GM18511 (cell line): ENCODE data around the gene MT1HL1.
"Not testable (repeated sequence)": the region's sequence is repeated elsewhere in the genome, so short reads cannot be mapped to it uniquely, and the experiment has no call there.

Experiments
- ATAC-seq: cut with Tn5 transposase; IDR thresholded peaks from one replicate; pipeline ENCODE4 v1.9.1; 2021; ENCODE audit warnings: mild to moderate bottlenecking, moderate library complexity; ENCODE audit not compliant: unreplicated experiment

MT1HL1 gene

DNA sequence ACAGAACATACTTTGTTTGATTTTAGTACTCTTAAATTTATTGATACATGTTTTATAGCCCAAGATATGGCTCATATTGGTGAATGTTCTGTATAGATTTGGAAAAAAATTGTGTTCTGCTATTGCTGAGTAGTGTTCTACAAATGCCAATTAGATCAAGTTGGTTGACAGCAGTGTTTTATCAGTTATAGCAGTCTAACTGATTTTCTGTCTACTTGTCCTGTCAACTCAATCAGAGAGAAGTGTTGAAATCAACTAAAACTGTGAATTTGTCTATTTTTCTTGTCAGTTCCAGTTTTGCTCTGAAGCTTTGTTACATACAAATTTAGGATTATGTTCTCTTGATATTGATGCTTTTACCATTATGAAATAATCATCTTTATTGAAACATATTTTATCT, 14.7 kb upstream of the MT1HL1 start:
- ATAC-seq, result no peak

DNA sequence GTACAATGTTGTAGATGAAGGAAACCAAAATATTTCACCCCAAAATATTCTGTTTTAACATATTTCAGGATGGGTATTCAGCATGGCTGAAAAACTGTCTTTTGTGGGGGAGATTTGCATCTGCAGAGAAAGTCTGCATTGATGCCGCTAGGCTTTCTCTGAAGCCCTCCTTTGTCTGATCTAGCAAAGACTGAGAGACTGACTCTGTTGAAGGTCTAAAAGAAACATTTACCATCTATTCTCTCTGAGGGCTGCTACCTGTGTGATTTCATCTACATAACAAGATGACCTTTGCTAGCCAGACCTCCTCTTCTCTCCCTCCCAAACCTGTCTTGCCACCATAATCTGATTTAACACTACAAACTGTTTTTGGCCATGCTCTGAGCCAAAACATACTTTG, 12.4 kb upstream of the MT1HL1 start:
- ATAC-seq, result no peak

- ATAC-seq, result no peak
Measured at GRCh38 chr1:237013608-237014007, 9.4 kb upstream of the MT1HL1 start.

DNA sequence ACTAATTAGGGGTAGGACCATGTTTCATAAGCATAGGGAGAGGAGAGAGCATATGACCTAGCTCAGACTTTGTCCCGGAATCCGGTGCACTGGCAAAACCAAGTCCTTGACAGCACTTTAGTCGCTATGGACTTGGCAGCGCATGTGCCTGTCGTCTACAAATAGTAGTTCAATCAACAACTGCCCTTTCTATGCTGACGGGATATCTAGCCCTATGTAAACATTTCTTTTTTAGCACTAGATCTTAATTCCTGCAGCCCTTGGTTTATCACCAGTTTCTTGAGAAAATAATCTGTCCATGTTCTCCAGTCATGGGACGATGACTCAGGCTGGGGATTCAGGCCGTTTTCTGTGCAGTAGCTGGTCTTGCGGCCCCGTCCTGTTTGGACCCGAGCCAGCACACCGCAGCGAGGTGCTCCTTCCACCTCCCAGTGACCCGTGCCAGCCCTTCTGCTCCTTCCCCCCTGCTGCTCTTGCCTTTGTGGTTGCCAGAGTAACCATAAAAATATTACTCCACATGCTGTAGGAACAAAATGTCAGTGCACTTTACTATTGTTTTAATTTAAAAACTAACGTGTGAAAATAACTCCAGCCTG, 8.6 kb upstream of the MT1HL1 start:
- no peak for ATAC-seq

GRCh38 chr1:237012361-237012760, 8.1 kb upstream of the MT1HL1 start:
- no peak for ATAC-seq

DNA sequence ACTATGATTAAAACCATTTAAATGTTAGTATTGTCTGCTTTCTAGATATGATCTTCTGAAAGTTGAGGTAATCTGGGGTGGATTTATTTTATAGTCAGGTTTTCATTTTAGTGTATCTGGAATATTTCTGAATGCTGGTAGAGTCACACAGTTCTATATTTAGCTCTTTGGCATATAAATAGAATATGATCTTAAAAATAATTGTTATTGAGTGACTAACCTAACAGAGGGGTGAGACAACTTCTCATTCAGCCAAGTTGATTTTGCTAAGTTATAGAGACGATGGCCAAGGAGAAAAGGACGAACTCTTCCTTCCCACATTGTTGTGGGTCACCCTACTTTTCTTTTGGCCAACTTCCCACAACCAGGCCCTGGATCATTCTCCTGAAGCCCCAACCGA, 7.2 kb upstream of the MT1HL1 start:
- ATAC-seq, result no peak

- no peak for ATAC-seq
Measured at GRCh38 chr1:237009611-237010010, 5.4 kb upstream of the MT1HL1 start.

DNA sequence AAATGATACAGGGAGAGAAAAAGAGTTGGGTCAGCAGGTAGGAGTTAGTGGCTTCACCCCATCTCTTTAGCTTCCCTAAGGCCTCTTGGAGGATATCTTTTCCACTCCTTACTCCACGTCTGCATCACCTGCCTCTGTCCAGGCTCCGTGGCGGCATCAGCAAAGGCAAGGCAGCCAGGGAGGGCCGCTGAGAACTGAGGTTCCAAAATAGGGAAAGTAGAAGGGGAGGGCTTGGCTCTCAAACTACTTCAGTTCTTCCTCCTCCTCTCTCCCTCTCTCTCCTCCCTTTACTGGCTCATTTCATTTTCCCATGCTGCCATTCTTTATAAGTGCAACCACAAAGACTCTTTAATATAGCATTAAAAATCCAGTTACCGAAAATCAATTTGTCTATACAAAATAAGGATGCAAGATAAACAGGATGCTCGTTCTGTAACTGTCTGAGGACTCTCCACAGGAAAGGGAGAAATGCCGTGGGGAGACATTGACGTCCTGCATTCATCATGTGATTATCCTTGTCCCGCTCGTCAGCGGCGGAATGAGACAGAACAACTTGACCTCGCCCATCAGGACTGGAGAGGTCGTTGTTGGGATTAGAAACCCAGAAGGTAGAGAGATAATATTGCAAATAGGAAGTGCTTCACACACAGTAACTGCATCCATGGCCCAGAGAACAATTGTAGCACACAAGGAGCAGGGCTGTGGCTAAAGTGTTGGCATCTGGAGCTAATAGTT, 3.1 kb upstream of the MT1HL1 start:
- no peak for ATAC-seq

GRCh38 chr1:237005674-237006073, 1.4 kb upstream of the MT1HL1 start:
- ATAC-seq, result no peak

DNA sequence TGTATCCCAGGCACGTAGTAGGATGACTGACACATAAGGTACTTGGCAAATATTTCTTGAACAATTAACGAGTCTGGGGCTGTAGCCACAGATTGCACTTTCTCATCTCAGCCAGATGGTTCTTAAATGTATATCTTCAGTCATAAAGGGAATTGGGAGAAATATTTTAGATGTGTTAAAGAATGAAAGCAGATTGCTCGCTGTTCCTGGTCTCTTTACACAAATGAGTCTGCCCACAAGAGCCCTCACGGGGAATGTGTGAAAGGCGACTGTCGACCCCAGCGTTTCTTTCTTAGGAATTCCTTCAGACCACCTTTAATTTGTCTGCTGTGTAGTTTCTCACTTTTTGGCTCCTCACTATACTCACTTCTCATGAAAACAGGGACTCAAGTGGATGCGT, 725 bp downstream of the MT1HL1 start:
- ATAC-seq, result no peak

DNA sequence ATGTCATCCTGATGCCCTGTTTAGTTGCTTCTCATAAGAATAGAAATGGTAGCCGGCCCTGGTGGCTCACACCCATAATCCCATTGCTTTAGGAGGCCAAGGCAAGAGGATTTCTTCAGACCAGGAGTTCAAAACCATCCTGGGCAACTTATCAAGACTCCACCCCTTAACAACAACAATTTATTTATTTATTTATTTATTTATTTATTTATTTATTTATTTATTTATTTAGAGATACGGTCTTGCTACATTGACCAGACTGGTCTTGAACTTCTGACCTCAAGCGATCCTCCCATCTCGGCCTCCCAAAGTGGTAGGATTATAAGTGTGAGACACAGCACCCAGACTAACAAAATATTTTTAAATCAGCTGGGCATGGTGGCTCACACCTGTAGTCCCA, 4.0 kb downstream of the MT1HL1 start:
- no peak for ATAC-seq

- ATAC-seq, result no peak
Measured at GRCh38 chr1:236998546-236998945, 5.7 kb downstream of the MT1HL1 start.

- no peak for ATAC-seq
Measured at GRCh38 chr1:236997882-236998281, 6.4 kb downstream of the MT1HL1 start.

DNA sequence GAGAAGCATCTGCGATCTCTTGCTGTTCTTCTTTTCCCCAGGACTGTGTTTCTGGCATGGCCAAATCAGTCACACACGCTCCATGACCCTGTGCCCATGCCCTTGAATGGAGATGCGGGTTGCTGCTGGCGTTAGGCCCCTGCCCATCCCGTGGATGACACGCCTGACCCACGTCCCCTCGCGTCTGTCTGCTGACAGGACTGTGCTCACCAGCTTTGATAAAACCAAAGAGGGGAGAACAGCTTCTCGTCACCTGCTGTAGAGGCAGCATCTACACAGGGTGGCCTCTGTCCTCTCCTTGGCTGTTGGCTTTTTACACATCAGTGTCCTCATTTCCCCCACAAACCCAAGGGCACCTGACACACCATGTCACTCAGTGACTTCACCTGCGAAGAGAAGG, 6.9 kb downstream of the MT1HL1 start:
- no peak for ATAC-seq

DNA sequence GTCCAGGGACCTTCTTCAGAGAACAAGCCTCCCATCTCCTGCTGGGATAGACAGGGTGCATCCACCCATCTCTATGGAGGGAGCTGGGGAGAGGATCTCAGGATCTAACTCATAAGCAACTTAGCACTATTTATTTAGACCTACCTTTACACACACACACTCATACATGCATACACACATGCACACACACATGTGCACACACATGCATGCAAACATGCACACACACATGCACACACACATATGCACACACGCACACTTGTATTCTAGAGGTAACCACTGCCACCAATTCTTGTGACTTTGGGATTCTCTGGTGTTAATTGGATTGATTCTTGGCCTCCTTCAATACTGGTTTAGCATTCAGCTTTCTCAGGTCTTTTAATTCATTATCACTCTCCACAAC, 9.8 kb downstream of the MT1HL1 start:
- no peak for ATAC-seq

DNA sequence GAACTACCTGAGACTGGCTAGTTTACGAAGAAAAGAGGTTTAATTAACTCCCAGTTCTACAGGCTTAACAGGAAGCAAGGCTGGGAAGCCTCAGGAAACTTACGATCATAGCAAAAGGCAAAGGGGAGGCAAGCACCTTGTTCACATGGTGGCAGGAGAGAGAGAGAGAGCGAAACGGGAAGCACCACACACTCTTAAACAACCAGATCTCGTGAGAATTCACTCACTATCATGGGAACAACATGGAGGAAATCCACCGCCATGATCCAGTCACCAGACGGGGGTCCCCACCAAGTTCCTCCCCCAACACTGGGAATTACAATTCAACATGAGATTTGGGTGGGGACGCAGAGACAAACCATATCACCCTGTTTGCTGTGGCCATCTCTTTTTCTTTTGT, 11.8 kb downstream of the MT1HL1 start:
- no peak for ATAC-seq

DNA sequence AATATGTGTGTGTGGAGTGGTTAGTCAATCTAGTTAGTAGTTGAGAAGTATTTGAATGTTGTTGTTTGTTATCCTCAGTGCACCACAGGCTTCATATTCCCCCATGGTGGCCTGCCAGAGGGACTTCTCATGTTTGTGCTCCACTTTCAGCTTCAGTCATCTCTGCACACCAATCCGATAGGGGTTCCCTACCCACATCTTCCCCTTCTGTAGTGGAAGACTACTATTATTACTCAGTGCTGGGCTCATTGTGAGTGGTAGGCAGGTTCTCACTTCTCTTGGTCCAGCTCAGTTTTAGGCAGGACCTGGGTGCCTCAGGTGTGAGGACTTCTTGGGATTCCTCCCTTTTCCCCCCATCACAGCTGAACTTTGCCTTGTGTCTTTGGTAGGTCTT, 14.2 kb downstream of the MT1HL1 start:
- no peak for ATAC-seq

DNA sequence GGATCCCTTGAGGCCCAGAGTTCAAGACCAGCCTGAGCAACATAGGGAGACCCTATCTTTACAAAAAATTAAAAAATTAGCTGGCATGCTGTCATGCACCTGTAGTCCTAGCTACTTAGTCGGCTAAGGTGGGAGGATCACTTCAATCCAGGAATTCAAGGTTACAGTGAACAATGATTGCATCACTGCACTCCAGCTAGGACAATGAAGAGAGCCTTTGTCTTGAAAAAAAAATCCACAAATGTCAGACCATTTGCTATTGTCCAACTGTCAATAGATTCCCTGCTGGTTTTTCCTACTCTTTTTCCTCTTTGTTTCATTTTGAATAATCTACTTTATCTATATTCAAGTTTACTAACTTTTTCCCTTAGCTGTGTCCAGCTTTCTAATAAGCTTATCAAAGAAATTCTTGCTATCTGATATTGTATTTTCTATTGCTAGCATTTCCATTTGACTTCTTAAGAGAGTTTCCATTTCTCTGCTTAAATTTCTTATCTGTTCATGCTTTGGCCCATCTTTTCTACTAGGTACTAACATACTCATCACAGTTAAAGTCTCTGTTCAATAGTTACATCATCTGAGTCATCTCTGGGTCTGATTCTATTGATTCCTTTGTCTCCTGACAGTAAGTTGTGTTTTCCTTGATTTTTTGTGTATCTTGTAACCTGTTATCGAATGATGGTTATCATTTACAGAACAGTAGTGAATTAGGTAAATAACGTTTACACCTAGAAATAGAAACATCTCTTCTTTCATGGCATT, 14.8 kb downstream of the MT1HL1 start:
- no peak for ATAC-seq

DNA sequence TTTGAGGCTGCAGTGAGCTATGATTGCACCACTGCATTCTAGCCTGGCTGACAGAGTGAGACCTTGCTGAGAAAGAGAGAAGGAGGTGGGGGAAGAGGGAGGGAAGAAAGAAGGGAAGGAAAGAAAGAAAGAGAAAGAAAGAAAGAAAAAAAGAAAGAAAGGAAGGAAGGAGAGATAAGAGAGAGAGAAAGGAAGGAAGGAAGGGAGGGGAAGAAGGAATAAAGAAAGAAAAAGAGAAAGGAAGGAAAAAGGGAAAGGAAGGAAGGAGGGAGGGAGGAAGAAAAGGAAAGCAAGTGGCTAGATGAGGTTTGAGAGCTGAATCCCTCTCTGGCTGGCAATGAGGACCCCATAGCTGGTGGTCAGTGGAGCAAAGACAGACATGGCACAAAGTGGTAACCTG, 20.4 kb downstream of the MT1HL1 start:
- ATAC-seq, result no peak

DNA sequence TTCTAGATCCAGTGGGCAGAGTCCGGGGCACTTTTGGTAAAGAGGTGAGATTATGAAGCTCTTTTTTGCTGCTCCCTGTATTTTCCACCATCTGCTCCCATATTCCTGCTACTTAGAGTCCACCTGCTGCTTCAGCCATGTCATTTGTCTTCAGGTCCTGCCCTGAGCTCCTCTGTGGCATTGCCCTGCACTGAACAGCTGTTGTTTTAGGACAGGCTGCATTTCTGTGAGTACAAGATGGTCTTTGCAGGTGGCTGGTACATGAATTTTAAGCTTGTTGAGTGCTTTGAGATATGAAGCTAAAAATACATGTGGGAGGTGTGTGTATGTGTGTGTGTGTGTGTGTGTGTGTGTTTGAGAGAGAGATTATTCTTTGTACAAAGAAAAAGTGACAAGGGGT, 21.9 kb downstream of the MT1HL1 start:
- ATAC-seq, result no peak

DNA sequence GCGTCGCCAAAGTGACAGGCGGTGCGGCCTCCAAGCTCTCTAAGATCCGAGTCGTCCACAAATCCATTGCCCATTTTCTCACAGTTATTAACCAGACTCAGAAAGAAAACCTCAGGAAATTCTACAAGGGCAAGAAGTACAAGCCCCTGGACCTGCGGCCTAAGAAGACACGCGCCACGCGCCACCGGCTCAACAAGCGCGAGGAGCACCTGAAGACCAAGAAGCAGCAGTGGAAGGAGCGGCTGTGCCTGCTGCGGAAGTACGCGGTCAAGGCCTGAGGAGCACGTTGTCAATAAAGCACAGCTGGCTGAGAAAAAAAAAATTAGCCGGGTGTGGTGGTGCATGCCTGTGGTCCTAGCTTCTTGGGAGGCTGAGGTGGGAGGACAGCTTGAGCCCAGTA, 22.8 kb downstream of the MT1HL1 start:
- ATAC-seq, result not testable (repeated sequence)

- ATAC-seq, result no peak
Measured at GRCh38 chr1:236980673-236981072, 23.6 kb downstream of the MT1HL1 start.
